ENCODE data around the gene FREM1.

DNA sequence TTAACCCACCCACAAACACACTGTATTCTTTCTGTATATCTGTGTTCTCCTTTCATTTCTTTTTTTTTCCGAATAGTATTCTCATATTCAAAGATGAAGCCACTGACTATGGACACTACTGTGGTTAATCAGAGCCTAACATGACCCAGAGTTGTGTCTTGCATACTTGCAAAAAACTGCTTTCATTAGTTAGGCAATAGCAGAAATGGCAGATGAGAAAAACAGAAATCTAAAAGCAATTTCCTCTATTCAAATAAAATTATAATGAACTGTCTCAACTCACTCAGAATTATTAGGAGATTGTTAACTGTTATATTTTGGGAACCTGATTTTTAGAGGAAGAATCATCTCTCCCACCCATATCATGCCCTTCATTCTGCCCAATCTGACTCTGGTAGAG, 45.9 kb downstream of the FREM1 start:
- TF ChIP-seq CTCF (IDR thresholded peaks at IDR 0.05; ENCODE audit: insufficient read depth, low read depth, low read length): no peak
- TF ChIP-seq EZH2 (IDR thresholded peaks at IDR 0.05; ENCODE audit: insufficient read depth, low read length): no peak
